HL-60/S4 treated with retinoic acid at 250 ng/mL for 4 days and 3 days (cell line): ENCODE measurements around the gene COPS8.

ENCODE experiments used
- in situ Hi-C: fragments of 300-500 bp; cut with MboI; formaldehyde crosslinking; loops from 2 replicates; pipeline ENCODE4 v1.7.0; 2022; ENCODE audit warnings: low sequenced_read_pairs

The COPS8 gene

GRCh38 chr2:237085248-237086221, at the start of gene COPS8:
Gene COPS8, plus strand, starts transcription at chr2:237085889. Its CDS starts 76 bp downstream, at chr2:237085965.
- in situ Hi-C loops, result no loop called here

DNA sequence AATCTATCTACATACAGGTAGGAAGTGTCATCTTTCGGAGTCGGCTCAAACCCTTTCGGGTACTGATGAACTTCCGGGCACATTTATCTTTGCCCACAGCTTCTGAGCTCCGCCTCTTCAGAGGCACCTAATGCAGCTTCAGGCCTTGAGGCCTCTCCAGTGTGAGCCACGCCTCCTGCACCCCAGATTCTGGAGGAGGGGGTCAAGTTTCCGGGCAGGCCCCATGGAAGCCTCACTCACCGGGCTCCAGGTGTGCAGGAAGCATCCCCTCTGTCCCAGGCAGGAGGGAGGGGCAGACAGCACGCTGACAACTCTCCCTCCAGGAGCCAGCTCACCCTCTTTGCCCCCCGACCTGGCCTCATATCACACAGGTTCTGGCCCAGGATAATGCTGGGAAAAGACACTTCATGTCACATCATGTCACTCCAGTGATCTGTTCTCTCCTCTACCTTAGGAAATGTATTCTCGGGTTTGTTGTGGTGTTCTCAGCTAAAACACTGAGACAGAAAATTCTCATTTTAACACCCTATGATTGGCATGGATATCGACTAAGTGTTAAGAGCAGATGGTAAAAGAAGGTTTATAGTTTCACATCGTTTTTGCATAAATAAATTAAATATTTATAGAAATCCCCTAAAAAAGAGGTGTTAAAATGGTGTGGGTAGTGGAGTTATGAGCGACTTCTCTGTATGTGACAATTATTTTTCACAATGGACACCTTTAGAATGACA, 46.2 kb upstream of the COPS8 start:
- in situ Hi-C loops, result no loop called here

DNA sequence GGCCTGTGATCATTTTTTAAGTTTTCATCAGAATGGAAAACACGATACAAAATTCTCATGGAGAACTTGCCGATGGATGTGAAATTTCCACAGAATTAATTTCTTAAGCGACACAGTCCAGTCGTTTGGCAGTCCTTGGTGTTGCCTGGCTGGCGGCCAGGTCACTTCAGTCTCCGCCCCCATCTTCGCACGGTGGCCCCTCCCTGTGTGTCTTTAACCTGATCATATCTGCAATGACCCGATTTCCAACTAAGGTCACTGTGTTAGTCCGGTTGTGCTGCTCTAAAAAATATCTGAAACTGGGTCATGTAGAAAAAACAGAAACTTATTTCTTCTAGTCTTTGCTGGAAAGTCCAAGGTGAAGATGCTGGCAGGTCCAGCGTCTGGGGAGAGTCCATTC, 44.5 kb upstream of the COPS8 start:
- in situ Hi-C loops, result no loop called here

DNA sequence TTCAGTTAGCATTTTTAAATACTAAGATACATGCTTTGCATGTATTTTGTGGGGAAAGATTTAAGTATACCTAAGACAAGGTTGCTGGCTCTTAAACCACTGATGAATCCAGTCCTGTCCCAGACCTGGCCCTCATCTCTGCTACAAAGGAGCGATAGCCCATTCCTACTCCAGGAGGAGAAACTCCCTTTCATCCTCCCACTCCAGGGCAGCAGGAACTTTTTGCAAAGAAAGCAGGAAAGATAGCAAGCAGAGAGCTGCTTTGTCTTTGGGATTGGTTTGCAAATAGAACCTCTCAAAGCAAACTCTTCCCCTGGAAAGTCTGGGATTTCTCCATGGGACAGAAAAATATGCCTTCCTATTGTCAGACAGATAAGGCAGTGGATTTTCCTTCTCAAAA, 43.6 kb upstream of the COPS8 start:
- in situ Hi-C loops, result no loop called here

DNA sequence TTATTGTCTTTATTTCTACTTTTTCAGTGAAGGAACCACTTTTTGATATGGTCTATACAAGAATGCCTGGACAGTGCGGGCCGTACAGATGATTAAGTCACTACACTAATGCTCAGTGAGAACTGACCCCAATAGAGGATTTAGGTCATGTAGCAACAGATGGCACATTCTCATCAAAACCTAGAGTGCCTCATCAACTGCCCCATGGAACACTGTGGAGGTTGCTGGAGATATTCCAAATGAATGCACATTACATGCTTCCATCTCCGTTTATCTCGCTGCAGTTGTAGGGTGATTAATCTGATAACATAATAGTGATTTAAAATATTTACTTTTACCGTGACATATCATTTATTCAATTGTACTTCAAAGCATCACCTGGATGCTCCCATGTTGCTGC, 41.8 kb upstream of the COPS8 start:
- in situ Hi-C loops, result no loop called here

DNA sequence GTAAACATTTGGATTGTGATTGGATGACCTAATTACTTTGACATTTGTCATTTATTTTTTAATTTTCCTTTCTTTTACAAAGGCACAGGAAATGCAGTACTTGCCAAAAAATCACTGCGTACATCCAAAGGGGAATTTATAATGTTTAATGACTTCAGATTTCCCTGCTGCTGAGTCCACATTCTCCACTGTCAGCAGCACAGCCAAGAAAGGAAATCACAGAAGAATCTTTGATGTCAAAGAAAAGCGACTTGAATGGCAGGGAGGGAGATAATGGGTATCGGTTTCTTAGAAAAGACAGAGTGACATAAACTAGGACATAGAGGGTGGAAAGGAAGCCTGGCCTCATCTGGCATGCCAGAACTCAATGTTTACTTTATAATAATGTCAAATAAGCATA, 41.4 kb upstream of the COPS8 start:
- in situ Hi-C loops, result no loop called here

DNA sequence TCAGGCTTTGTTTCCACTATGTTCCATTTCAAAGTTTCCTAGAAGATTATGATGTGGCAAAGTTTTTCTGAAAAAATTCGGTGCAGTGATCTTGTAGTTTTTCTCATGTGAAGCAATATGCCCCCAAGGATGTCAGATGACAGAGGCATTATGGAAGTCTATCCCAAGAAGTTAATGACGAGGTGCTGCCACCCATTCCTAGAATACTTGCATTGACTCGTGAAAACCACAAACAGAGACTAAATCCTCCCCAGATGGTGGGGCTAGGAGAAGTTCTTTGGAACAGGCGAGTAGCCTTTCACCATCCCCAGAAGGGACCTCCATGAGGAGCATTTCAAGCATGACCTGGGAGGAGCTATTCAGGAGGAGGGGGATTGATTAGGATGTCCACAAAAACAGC, 40.2 kb upstream of the COPS8 start:
- in situ Hi-C loops, result no loop called here

DNA sequence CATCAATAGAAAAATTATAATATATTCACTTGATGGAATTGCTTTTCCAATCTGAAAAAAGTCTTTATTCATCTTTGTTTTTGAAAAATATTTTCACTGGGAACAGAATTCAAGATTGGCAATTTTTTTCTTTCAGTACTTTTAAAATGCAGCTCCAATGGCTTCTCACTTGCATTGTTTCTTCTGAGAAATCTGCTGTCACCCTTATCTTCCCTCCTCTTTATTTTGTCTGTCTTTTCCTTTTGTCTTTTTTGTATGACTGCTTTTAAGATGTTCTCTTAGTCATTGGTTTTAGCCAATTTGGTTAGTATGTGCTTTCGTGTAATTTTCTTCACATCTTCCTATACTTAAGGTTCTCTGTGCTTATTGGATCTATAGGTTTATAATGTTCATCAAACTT, 37.1 kb upstream of the COPS8 start:
- in situ Hi-C loops, result no loop called here

- in situ Hi-C loops, result loop anchor here (25.0 kb wide), 1 partner anchor 540 kb away; a partner anchor contains a TSS
These were observed 33.8 kb upstream of the COPS8 start for GRCh38 chr2:237051861-237052260.

DNA sequence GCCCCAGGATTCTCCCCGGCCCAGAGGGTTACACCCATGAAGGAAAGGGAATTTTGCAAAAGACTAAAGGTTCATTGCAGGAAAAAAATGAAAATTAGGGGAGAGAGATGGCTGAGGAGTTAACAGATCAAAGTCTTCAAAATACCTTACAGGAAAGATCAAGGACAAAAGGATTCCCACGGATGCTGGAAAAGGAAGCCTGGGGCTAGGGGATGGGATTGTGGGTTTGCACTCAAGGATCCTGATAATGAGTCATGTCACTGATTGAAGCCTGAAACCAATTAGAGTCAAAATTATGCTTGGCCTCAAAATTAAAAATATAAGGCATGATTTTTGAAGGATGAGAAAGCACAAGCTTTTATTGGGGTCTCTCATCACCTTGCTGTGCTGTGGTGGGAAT, 32.6 kb upstream of the COPS8 start:
- in situ Hi-C loops, result loop anchor here (25.0 kb wide), 1 partner anchor 541 kb away; a partner anchor contains a TSS

DNA sequence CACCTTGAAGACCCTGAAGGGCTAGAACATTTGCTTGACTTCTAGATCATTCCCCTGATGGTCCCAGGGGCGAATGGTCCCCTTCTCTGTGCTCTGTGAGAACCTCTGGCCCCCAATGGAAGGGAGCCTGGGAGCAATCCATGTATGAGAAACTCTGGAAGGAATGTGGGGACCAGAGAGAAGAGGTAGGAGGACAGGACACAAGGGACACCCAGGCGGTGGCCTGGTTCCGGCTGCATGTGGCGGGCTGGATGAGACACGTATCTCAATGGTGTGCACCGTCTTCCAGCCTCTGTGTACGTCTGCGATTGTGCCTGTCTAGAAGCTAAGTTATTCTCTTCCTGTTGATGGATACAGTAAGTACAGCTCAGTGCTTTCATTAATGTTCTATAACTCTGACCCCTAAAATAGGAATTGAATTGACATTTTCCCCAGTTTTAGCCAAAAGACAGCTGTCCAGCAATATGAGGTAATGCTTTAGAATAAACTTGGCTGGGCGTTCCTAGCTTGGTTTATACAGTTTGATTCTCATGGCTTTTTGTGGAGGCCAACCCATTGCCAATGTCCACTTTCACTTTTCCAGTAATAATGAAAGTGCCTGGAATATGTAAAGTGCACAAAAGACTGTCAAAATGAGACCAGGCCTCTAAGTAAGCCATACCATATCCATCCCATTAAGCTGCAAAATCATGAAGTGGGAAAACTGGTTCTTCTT, 30.1 kb upstream of the COPS8 start:
- in situ Hi-C loops, result loop anchor here (25.0 kb wide), 1 partner anchor 543 kb away; a partner anchor contains a TSS

DNA sequence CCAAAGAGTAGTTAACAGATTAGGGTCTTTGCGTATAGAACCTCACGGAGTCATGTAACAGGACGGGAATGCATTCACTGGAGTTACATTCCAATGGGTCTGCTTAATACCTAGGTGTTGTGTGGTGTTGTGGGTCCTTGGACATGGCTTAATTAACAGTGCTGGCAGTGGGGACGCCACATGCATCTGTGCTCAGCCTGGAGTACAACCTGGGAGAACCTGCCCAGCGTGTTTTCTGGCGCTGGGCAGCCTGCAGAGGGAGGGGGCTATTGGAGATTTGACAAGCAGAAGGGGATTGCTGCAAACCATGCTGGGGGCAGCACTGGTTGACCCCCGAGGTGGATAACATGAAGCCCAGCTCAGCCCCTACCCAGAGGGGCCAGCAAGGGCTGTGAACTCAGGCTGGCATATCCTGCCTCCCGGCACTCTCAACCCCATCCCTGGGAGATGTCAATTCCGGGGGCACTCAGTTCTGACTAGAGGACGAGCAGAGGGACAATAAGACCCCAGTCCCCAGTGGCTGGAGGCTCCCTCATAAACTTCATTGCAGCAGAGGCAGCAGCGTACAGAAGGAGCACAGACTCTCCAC, 29.3 kb upstream of the COPS8 start:
- in situ Hi-C loops, result loop anchor here (25.0 kb wide), 1 partner anchor 544 kb away; a partner anchor contains a TSS

GRCh38 chr2:237057107-237057506, 28.6 kb upstream of the COPS8 start:
- in situ Hi-C loops, result loop anchor here (25.0 kb wide), 1 partner anchor 545 kb away; a partner anchor contains a TSS

DNA sequence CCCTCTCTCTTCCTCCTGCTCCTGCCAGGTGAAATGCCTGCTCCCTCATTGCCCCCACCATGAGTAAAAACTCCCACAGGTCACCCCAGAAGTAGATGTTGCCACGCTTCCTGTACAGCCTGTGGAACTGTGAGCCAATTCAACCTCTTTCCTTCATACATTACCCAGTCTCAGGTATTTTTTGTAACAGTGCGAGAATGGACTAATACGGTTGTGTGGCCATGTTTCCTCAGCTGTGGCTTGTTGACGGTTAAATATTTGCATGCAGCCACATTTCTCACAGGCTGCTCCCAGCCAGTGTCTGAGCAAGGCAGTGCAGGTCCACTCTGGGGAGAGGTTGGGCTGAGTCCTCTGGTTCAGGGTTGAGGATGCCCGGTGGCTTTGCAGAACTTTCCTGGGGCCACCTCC, 27.8 kb upstream of the COPS8 start:
- in situ Hi-C loops, result loop anchor here (25.0 kb wide), 1 partner anchor 546 kb away; a partner anchor contains a TSS

DNA sequence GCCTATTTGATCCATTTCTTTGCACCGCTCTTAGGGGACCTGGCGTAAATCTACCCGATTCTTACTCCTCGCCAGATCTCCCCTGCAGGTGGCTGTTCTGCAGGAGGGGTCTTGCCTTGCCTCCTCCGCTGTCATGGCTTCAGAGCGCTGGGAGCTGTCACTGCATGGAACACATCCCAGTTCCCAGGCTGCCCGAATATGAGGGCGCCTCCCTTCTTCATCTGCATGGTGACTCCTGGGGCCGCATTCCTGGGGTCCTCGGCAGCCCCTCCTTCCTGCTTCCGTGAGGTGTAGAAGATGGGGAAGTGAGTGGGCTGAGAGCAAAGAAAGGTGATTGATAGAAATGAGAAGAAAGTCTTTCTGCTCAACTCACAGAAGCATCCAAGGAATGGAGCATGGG, 27.3 kb upstream of the COPS8 start:
- in situ Hi-C loops, result loop anchor here (25.0 kb wide), 1 partner anchor 546 kb away; a partner anchor contains a TSS

DNA sequence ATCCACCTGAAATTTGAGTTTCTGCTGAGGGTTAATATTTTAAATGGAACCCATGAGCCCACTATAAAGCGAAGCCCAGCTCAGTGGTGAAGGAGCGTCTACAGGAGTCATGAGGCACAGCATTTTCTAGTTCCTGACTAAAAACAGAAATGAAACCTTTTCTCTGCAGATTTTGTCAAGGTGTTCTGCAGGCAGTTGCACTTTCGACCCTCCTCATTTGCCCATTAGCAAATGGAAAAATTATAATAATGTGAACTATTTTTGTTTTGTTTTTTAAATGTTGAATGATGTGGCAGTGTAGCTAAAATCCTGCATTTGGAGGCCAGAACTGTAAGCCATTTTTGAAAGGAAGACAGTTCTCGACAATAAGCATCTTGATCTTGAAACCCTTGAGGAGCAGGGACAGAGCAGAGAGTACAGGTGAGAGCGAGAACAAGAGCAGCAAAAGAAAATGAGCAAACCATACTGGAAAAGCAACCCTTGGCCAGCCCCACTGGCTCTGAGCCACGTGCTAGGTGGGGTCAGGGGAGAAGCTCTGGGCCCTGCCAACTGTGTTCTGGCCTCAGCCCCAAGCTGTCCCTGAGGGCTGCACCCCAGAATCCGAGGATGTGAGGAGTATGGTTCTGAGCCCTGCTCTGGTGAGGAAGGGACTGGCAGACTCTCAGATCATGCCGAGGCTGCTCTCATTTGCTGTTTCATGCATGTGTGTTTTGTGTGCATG, 26.4 kb upstream of the COPS8 start:
- in situ Hi-C loops, result loop anchor here (25.0 kb wide), 1 partner anchor 547 kb away; a partner anchor contains a TSS

DNA sequence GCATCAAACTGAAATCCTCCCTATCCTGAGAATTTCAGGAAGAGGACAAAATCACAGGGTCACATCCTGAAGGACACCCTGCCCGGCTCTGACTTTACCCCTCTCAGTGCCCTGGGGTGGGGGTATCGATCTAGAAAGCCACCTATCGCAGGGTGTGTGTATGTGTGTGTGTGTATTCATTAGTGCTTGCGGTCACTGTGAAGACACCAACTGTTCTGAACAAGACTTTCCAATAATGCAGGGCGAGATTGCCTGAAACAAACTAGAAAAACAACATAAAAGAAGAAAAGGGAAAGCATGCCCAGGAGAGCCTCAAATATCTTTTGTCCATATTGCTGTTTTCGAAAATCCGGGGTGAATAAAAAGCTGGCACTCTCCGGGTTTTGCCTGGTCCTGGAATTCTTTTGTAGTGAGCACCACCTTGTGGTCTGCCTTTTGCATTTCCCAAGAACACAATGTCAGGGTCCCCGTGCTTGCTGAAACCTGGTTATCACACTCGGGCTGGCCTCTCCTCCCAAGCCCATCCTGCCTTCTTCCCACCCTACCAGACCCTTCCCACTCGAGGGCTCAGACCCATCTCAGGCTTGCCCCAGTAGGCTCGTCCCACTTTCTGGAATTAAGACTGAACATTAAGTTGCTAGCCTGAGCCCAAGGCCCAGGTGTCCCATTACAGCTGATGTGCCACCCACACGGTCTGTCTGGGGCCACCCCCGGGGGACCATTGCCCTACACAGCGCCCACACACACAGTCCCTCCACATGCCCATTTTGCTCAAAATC, 25.0 kb upstream of the COPS8 start:
- in situ Hi-C loops, result loop anchor here (25.0 kb wide), 1 partner anchor 548 kb away; a partner anchor contains a TSS

- in situ Hi-C loops, result loop anchor here (25.0 kb wide), 1 partner anchor 549 kb away; a partner anchor contains a TSS
These were observed 24.3 kb upstream of the COPS8 start for GRCh38 chr2:237061356-237061755.

DNA sequence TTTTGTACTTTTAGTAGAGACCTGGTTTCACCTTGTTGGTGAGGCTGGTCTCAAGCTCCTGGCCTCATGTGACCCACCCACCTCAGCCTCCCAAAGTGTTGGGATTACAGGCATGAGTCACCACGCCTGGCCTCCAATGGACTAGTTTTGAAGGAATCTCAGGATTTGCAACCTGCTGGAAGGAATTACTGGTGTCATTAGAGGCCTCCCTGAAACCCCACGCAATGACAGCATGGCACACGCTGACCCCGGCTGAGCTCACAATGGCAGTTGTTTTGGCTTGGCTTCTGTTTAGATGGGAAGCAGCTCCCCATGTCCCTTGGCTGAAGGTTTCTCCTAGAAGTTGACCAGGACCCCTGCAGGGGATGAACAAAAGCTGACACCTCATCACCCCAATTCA, 23.1 kb upstream of the COPS8 start:
- in situ Hi-C loops, result loop anchor here (25.0 kb wide), 1 partner anchor 550 kb away; a partner anchor contains a TSS
